B cell (primary cell): ENCODE measurements around the gene HHIPL1.

Experiments used
- EZH2 ChIP-seq: IDR thresholded peaks from 2 replicates; pipeline ENCODE4 v1.6.1; 2012; ENCODE audit warnings: borderline replicate concordance, low read depth, mild to moderate bottlenecking, moderate library complexity, low read length; ENCODE audit not compliant: insufficient read depth, poor library complexity, severe bottlenecking
- TF ChIP-seq, protein P1 (sequence below): fragments of 200-600 bp; IDR thresholded peaks from one replicate; pipeline ENCODE4 v1.8.0; 2022; ENCODE audit warnings: antibody characterized with exemption, mild to moderate bottlenecking

DNA sequence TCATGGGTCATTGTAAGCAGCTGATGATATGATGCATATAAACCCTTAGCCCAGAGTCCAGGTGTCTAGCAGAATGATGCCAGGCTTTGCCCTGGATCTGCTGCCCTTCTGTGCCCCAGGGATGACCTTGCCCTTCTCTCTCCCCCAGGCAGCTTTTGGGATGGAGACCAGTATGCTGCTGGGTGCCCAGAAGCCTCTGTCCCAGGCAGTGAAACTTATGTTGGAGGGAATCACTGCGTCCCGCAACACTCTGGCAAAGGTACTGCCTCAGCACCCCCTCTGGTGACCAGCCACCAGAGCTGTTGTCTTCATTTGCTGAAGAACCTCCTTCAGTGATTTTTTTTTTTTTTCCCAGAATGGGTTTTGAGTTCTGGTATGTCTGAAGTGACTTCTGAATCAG lies 62.5 kb downstream of the HHIPL1 start:
- TF ChIP-seq, protein P1, sequence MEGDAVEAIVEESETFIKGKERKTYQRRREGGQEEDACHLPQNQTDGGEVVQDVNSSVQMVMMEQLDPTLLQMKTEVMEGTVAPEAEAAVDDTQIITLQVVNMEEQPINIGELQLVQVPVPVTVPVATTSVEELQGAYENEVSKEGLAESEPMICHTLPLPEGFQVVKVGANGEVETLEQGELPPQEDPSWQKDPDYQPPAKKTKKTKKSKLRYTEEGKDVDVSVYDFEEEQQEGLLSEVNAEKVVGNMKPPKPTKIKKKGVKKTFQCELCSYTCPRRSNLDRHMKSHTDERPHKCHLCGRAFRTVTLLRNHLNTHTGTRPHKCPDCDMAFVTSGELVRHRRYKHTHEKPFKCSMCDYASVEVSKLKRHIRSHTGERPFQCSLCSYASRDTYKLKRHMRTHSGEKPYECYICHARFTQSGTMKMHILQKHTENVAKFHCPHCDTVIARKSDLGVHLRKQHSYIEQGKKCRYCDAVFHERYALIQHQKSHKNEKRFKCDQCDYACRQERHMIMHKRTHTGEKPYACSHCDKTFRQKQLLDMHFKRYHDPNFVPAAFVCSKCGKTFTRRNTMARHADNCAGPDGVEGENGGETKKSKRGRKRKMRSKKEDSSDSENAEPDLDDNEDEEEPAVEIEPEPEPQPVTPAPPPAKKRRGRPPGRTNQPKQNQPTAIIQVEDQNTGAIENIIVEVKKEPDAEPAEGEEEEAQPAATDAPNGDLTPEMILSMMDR, result no peak
- no peak for TF ChIP-seq EZH2
